ENCODE data around the gene SCFD2.
"Not testable (repeated sequence)": the region's sequence is repeated elsewhere in the genome, so short reads cannot be mapped to it uniquely, and the experiment has no call there.

SCFD2 gene

DNA sequence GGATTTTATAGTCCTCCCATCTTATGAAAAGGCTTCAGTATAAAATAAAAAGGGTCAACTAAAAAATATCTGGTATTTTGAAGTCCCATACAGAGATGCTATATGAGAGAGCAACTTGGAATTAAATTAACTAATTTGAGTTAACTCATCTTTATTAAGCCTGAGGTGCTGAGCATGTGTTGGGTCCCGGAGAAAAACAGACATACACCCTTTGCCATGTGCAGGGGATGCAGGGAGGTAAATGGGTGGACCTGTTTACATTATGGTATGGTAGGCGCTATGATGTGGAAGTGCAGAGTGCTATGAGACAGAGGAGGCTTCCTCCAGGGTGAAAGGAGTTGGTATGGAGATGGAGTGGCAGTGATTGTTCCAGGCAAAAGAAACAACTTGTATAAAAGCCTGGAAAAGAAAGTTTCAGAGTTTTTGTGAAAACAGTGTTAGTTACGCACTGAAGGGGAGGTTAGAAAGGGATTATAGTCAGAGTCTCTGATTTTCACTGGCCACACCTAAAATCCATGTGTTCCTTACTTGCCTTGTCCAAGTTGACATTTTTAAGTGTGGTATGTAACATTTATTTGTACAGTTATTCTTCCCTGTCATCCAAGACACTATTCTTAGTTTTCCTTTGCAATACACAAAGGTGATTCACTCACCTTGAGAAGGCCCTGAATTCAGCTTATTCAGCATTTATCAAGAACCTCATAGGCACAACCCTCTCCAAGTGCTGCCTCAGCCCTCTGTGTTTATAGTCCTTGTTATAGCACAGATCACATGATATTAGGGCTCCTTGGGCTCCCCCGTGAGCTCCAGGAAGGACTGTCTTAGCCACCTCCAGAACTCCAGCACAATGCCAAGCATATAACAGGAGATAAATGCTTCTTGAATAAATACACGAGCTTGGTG is 351.7 kb downstream of the SCFD2 start:
- no peak for DNase-seq (ENCODE audit: low read depth in 2 of 2)

DNA sequence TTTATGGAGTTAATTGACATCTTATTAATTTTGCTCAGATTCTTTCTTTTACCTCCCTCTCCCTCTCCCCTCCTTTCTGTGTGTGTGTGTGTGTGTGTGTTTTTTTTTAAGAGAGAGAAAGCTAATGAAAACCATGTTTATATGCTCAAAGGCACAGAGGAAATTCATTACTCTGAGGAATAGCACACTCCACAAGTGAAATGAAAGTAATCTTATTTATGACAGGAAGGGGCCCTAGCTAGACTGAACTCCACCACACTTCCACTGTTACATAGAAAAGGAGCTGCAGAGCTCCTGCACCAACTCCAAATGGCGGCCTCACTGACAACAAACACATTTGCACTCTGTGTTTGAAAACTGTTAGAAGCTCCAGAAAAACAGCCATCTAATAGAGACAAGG is 353.1 kb downstream of the SCFD2 start:
- DNase-seq (ENCODE audit: low read depth in 2 of 2), result no peak

- DNase-seq (ENCODE audit: low read depth in 2 of 2), result no peak
These were observed 354.5 kb downstream of the SCFD2 start for GRCh38 chr4:53011259-53011905.

GRCh38 chr4:53010318-53010717 is 355.5 kb downstream of the SCFD2 start:
- no peak for DNase-seq (ENCODE audit: low read depth in 2 of 2)

GRCh38 chr4:53009824-53010223 is 356.0 kb downstream of the SCFD2 start:
- DNase-seq (ENCODE audit: low read depth in 2 of 2), result no peak

DNA sequence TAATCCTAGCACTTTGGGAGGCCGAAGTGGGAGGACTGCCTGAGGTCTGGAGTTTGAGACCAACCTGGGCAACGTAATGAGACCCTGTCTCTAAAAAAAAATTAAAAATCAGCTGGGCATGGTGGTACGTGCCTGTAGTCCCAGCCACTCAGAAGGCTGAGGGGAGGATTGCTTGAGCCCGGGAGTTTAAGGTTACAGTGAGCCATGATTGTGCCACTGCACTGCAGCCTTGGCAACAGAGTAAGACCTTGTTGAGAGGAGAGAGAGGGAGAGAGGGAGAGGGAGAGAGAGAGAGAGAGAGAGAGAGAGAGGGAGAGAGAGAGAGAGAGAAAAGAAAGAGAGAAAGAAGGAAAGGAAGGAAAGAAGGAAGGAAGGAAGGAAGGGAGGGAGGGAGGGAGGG is 358.8 kb downstream of the SCFD2 start:
- DNase-seq (ENCODE audit: low read depth in 2 of 2), result no peak

DNA sequence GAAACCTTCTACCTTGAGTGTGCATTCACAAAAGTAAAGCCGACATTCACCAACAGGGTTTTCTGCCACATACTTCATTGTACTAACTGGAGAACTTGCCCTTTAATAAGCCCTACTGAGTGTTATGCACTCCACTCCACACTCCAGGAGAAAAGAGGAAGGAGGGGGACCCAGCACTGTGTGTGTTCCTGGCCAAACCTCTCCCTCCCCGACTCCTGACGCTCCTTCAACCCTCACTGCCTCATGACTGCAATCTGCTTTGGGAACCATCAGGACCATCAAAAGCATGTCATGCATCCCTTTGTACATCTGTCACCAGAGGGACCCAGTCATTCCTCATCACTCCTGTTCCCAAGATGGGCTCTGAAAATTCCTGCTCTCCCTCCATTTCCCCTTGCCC is 360.1 kb downstream of the SCFD2 start:
- no peak for DNase-seq (ENCODE audit: low read depth in 2 of 2)

- no peak for DNase-seq (ENCODE audit: low read depth in 2 of 2)
These were observed 360.7 kb downstream of the SCFD2 start for GRCh38 chr4:53005149-53005546.

GRCh38 chr4:53004497-53005148 is 361.2 kb downstream of the SCFD2 start:
- DNase-seq (ENCODE audit: low read depth in 2 of 2), result no peak

GRCh38 chr4:53003959-53004358 is 361.9 kb downstream of the SCFD2 start:
- DNase-seq (ENCODE audit: low read depth in 2 of 2), result no peak

- no peak for DNase-seq (ENCODE audit: low read depth in 2 of 2)
These were observed 365.3 kb downstream of the SCFD2 start for GRCh38 chr4:53000560-53000959.

GRCh38 chr4:52999626-53000025 is 366.2 kb downstream of the SCFD2 start:
- no peak for DNase-seq (ENCODE audit: low read depth in 2 of 2)

DNA sequence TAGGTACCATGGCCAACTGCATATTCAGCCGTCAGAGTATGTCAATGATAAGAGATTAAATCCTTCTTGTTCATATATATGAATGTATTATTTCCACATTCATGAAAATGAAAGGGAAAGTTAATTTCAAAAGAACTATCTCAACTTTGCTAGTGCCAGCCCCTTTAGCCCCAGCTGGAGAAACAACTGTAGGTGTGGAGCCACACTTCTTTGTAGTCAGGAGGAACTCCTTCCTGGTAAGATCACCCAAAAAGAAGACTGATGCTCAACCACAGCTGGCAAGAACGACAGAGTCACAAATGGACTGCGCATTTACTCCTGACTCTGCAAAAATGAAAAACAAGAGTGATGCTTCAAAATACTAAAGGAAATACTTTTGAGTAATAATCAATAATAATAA is 367.4 kb downstream of the SCFD2 start:
- DNase-seq (ENCODE audit: low read depth in 2 of 2), result no peak

DNA sequence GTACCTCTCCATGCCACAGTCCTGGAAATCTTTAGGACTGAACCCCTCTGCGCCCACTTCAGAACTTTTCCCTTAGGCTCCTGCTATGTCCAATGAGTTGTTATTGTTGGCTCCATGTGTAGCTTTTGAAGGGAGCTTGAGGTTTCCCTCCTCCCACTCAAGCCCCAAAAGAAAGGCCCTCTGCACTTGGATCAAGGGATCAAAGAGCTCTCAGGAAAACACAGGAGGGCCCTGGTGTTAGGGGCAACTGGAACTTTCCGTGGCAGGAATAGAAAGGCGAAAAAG is 368.8 kb downstream of the SCFD2 start:
- DNase-seq (ENCODE audit: low read depth in 2 of 2), result no peak

GRCh38 chr4:52996261-52997131 is 369.4 kb downstream of the SCFD2 start:
- DNase-seq (ENCODE audit: low read depth in 2 of 2), result no peak

DNA sequence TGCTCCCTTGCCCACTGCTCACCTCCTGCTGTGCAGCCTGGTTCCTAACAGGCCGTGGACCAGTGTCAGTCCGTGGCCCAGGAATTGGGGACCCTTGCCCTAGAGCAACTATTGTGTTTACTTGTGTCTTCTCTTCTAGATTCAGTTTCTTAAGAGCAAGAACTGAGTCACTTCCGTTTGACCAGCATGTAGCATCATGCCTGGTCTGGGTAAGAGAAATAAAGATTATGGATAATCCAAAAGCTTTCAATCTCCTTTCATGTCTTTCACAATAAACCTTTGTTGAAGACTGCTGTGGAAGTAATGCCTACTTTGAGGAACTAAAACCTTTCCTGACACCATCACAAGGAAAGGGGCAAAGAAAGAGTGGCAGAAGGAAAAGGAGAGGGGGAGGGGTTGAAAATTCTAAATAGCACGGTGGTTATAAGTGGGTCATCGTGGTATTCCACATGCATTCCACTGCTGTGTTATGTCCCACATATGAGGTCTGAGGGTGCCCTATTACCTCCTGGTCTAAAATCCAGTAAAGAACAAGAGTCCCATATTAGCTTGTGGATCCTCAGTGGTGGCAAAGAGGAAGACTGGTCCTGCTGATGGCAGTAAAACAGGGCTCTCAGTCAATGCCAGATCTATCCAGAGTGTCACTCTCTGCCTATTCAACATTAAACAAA is 370.4 kb downstream of the SCFD2 start:
- DNase-seq (ENCODE audit: low read depth in 2 of 2), result no peak

- no peak for DNase-seq (ENCODE audit: low read depth in 2 of 2)
These were observed 371.3 kb downstream of the SCFD2 start for GRCh38 chr4:52994567-52994966.

DNA sequence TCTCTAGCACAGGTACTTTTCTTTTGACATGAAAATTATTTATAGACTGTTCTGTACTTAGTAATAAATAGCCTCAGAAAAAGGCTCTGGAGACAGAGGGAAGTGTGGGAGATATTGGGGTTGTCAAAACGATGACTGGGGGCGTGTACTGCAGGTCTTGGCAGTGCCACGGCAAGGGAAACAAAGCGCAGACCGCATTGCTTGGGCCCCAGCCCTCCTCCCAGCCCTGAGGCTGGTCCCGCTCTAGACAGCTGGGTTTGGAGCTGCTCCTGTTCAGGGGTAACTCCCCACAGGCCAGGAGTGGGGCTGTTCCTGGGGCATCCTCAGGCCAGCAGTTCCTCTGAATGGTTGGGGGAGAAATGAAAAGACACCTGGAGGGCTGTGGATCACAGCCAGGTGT is 372.1 kb downstream of the SCFD2 start:
- DNase-seq (ENCODE audit: low read depth in 2 of 2), result no peak

GRCh38 chr4:52992551-52992950 is 373.3 kb downstream of the SCFD2 start:
- DNase-seq (ENCODE audit: low read depth in 2 of 2), result not testable (repeated sequence)

GRCh38 chr4:52991472-52991871 is 374.4 kb downstream of the SCFD2 start:
- no peak for DNase-seq (ENCODE audit: low read depth in 2 of 2)

- no peak for DNase-seq (ENCODE audit: low read depth in 2 of 2)
These were observed 375.2 kb downstream of the SCFD2 start for GRCh38 chr4:52990706-52991105.

Measured in stimulated activated CD4-positive, alpha-beta T cell treated with anti-CD3 and anti-CD28 coated beads, Interleukin-12 subunit alpha, Interleukin-12 subunit beta, amount 100 ng/mL, for 24 hours (primary cell).